Astrocyte of the spinal cord (primary cell): Measurements from ENCODE around the gene FOS.
"Not testable (repeated sequence)": the region's sequence is repeated elsewhere in the genome, so short reads cannot be mapped to it uniquely, and the experiment has no call there.

Experiments used
- DNase-seq: peaks from one replicate; pipeline ENCODE4 v3.0.0; 2011; ENCODE audit warnings: low read depth, low spot score
- H3K4me3 ChIP-seq: 2 replicates; pipeline ENCODE4 v1.5.1; 2011; ENCODE audit warnings: low read depth, mild to moderate bottlenecking, low read length, moderate library complexity
- in situ Hi-C: cut with HindIII; loops from 2 replicates; pipeline ENCODE4 v1.10.0; 2017; ENCODE audit warnings: low sequenced_read_pairs
- TF ChIP-seq, protein P1 (sequence below): IDR thresholded peaks from 2 replicates; pipeline ENCODE4 v1.5.1; 2012; ENCODE audit warnings: low read depth, mild to moderate bottlenecking, low read length, inconsistent platforms

FOS gene

DNA sequence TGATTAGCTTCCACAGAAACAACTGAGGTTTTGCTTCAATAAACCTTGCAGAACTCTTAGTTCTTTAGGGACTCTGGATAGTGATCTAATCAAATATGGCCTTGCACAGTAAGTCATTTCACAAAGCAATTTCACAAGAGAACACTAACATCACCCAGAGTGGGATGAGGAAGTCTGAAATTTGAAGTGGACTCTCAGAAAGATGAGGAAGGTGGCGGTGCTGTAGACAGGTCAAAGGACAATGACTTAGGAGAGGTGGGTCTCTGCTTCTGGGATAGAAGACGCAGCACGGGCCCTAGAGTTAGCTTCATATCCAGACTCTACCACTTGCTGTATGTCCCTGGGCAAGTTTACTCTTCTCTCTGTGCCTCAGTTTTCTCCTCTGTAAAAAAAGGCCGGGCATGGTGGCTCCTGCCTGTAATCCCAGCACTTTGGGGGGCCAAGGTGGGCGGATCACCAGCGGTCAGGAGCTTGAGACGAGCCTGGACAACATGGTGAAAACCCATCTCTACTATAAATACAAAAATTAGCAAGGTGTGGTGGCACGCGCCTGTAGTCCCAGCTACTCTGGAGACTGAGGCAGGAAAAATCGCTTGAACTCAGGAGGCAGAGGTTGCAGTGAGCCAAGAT lies 18.9 kb downstream of the FOS start:
- no peak for DNase-seq
- TF ChIP-seq, protein P1, sequence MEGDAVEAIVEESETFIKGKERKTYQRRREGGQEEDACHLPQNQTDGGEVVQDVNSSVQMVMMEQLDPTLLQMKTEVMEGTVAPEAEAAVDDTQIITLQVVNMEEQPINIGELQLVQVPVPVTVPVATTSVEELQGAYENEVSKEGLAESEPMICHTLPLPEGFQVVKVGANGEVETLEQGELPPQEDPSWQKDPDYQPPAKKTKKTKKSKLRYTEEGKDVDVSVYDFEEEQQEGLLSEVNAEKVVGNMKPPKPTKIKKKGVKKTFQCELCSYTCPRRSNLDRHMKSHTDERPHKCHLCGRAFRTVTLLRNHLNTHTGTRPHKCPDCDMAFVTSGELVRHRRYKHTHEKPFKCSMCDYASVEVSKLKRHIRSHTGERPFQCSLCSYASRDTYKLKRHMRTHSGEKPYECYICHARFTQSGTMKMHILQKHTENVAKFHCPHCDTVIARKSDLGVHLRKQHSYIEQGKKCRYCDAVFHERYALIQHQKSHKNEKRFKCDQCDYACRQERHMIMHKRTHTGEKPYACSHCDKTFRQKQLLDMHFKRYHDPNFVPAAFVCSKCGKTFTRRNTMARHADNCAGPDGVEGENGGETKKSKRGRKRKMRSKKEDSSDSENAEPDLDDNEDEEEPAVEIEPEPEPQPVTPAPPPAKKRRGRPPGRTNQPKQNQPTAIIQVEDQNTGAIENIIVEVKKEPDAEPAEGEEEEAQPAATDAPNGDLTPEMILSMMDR, result no peak
- H3K4me3 ChIP-seq, result no peak overlapping the region
- in situ Hi-C loops, result no loop called here

DNA sequence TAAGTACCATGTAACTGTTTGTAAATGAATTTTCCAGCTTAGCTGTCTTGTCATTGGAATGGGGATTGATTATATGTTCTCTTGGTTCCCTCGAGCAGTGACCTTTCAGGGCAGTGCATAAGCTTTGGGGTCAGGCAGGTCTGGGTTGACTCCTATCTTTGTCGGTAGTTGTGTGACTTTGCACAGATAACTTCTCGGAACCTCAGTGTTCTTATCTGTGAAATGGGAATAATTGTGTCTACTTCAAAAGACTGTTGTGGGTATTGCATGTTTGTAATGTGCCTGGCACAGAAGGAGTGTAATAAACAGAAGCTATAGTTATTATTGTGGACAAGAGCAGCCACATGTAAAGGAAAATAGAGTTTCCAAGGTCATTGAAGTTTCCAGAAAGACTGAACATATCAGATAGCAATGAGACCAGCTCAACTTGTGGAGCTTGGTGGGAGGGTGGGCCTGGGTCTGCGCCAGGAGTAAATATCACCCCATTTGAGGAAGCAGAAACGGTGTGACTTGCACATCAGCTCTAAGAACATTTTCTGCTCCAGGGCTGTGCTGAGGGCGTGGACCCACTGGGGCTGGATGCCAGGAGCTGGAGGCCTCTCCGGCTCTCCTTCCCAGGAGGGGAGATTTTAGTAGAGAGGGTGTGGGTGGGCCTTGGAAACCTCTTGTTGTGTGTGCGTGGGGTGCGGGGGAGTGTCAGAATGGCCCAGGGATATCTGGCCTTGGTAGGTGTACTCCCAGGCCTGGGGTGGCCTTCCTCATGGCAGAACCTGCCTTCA lies 19.7 kb downstream of the FOS start:
- TF ChIP-seq, protein P1, result no peak
- DNase-seq, result no peak
- in situ Hi-C loops, result no loop called here
- no peak overlapping the region for H3K4me3 ChIP-seq

GRCh38 chr14:75299059-75299458 lies 20.4 kb downstream of the FOS start:
- TF ChIP-seq, protein P1, result no peak
- no peak overlapping the region for H3K4me3 ChIP-seq
- in situ Hi-C loops, result no loop called here

DNA sequence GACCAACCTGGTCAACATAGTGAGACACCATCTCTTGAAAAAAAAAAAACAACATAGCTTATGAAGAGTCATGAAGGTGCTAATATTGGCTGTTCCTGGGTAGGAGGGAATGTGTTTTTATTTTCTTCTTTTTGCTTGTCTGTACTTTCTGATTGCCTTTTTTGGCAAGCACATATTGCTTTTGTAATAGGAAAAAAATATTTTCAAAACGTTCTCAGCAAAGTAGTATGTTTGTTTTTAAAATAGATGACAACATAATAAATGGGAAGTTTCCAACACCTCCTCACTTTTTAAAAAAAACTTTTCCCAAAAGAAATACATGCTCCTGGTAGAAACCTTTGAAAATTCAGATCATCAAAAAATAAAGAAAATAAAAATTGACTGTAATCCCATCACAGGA lies 20.9 kb downstream of the FOS start:
- DNase-seq, result no peak
- in situ Hi-C loops, result no loop called here
- TF ChIP-seq, protein P1, result no peak
- no peak overlapping the region for H3K4me3 ChIP-seq

More at GRCh38 chr14:75299059-75299458, 20.4 kb downstream of the FOS start:
- DNase-seq, result no peak

- H3K4me3 ChIP-seq, result no peak overlapping the region
- no peak for DNase-seq
- TF ChIP-seq, protein P1, result no peak
- in situ Hi-C loops, result loop anchor here (10.0 kb wide), 1 partner anchor 177 kb away; the partner anchor contains the start of gene NEK9
Observed at GRCh38 chr14:75301666-75302325, 23.2 kb downstream of the FOS start.

DNA sequence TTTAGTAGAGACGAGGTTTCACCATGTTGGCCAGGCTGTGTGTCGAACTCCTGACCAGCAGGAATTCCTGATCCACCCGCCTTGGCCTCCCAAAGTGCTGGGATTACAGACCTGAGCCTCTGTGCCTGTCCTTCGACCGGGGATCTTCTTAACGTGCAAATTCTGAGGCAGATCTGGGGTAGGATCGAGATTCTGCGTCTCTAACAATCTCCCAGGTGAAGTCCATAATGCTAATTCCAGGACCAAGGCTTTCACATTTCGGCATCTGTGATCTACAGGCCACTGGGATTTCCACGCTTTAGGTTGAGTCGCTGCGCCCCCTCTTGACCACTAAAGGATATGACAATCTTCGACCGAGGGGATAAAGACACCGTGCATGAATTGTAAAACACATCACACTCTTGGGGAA lies 24.8 kb downstream of the FOS start:
- DNase-seq, result peak; percentile 69
- H3K4me3 ChIP-seq, result no peak overlapping the region
- in situ Hi-C loops, result loop anchor here (10.0 kb wide), 1 partner anchor 179 kb away; the partner anchor contains the start of gene NEK9
- TF ChIP-seq, protein P1, result peak; percentile 72

DNA sequence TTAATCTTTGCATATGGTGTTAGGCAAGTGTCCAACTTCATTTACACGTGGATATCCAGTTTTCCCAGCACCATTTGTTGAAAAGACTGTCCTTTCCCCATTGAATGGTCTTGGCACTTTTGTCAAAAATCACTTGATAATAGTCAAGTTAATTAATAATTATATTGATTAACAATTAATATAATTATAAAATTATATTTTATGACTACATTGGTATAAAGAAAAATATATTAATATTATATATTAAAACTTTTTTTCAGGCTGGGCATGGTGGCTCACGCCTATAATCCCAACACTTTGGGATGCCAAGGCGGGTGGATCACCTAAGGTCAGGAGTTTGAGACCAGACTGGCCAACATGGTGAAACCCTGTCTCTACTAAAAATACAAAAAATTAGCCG lies 27.8 kb downstream of the FOS start:
- not testable (repeated sequence) for H3K4me3 ChIP-seq, DNase-seq
- in situ Hi-C loops, result loop anchor here (10.0 kb wide), 1 partner anchor 182 kb away; the partner anchor contains the start of gene NEK9
